CD4-positive, alpha-beta memory T cell (primary cell): ENCODE measurements around the gene MTFR1L. TPM values are rescaled to one million over a fixed set of nuclear protein-coding genes. Genes with fewer than 3 reads are reported as not detected.
A peak's percentile ranks its signal among the peaks of the same experiment; 100 is the strongest.

ENCODE experiments used
- CTCF ChIA-PET: fragments of 350-600 bp; sonication (Branson Sonifier 250); formaldehyde crosslinking; loops from one replicate; lab custom pipeline; 2021; ENCODE audit warnings: inconsistent platforms; ENCODE audit not compliant: partially characterized antibody; lab: Charles Lee
- POLR2A ChIA-PET: fragments of 350-600 bp; sonication (Branson Sonifier 250); formaldehyde crosslinking; loops from one replicate; lab custom pipeline; 2021; ENCODE audit not compliant: partially characterized antibody; lab: Charles Lee
- DNase-seq, 5 donors: peaks; one replicate each; pipeline versions ENCODE4 v3.0.0 to v3.0.0-alpha.2; 2020 to 2022; ENCODE audit warnings: mixed read lengths in 1 of 5
- H3K27ac ChIP-seq: one replicate; pipeline ENCODE4 v1.7.0; 2013; ENCODE audit warnings: low read depth, low read length
- H3K27me3 ChIP-seq: 2 replicates; pipeline ENCODE4 v1.7.0; 2013; ENCODE audit warnings: mild to moderate bottlenecking, low read length, moderate library complexity; ENCODE audit not compliant: insufficient read depth
- H3K36me3 ChIP-seq: 2 replicates; pipeline ENCODE4 v1.7.0; 2013; ENCODE audit warnings: mild to moderate bottlenecking, low read length, moderate library complexity; ENCODE audit not compliant: insufficient read depth
- H3K4me1 ChIP-seq: 2 replicates; pipeline ENCODE4 v1.7.0; 2013; ENCODE audit warnings: mild to moderate bottlenecking, low read length, moderate library complexity; ENCODE audit not compliant: insufficient read depth
- H3K4me3 ChIP-seq, 2 donors: one replicate each; pipeline ENCODE4 v1.7.0; 2013; ENCODE audit warnings: low read length in 2 of 2, mild to moderate bottlenecking in 1 of 2
- H3K9me3 ChIP-seq, 2 donors: one replicate each; pipeline ENCODE4 v1.7.0; 2013; ENCODE audit warnings: low read length in 2 of 2, control low read depth in 1 of 2; ENCODE audit not compliant: control insufficient read depth in 1 of 2
- H3K27ac Mint-ChIP-seq, 7 donors: one replicate each; pipeline ENCODE4 v1.8.0; 2020 to 2021; ENCODE audit warnings: mixed read lengths in 7 of 7, mild to moderate bottlenecking in 6 of 7, inconsistent platforms in 3 of 7, moderate library complexity in 3 of 7
- H3K27me3 Mint-ChIP-seq, 2 donors: one replicate each; pipeline ENCODE4 v1.8.0; 2020 to 2021; ENCODE audit warnings: mixed read lengths in 2 of 2
- H3K36me3 Mint-ChIP-seq, 2 donors: one replicate each; pipeline ENCODE4 v1.8.0; 2020 to 2021; ENCODE audit warnings: mixed read lengths in 2 of 2, inconsistent platforms in 1 of 2, mild to moderate bottlenecking in 1 of 2
- H3K4me1 Mint-ChIP-seq, 4 donors: one replicate each; pipeline ENCODE4 v1.8.0; 2020 to 2021; ENCODE audit warnings: mixed read lengths in 4 of 4, mild to moderate bottlenecking in 1 of 4
- H3K4me3 Mint-ChIP-seq, 8 donors: one replicate each; pipeline ENCODE4 v1.8.0; 2020 to 2021; ENCODE audit warnings: mixed read lengths in 8 of 8, mild to moderate bottlenecking in 7 of 8, moderate library complexity in 6 of 8, inconsistent platforms in 3 of 8
- H3K9me3 Mint-ChIP-seq, 8 donors: one replicate each; pipeline ENCODE4 v1.8.0; 2020 to 2021; ENCODE audit warnings: mixed read lengths in 8 of 8, mild to moderate bottlenecking in 5 of 8, inconsistent platforms in 3 of 8, moderate library complexity in 1 of 8
- intact Hi-C: fragments of 100-400 bp; cut with micrococcal nuclease; formaldehyde crosslinking; loops from one replicate; pipeline ENCODE4 v1.15.1; 2023
- polyA plus RNA-seq, 2 donors: library from polyadenylated mRNA; unstranded; fragments of 300-500 nt; fragmentation: Illumina TruSeq; gene quantifications; one replicate each; pipeline ENCODE4 v1.2.3, GENCODE V29; 2021
- total RNA-seq, 2 experiments: library from RNA; stranded (reverse); gene quantifications; one replicate each; pipeline ENCODE4 v1.2.3, GENCODE V29; 2021

Gene MTFR1L
- total and polyA plus RNA-seq, 4 experiments from 2014 or later, result 27.5 to 58.4 (median 55.3) TPM

DNA sequence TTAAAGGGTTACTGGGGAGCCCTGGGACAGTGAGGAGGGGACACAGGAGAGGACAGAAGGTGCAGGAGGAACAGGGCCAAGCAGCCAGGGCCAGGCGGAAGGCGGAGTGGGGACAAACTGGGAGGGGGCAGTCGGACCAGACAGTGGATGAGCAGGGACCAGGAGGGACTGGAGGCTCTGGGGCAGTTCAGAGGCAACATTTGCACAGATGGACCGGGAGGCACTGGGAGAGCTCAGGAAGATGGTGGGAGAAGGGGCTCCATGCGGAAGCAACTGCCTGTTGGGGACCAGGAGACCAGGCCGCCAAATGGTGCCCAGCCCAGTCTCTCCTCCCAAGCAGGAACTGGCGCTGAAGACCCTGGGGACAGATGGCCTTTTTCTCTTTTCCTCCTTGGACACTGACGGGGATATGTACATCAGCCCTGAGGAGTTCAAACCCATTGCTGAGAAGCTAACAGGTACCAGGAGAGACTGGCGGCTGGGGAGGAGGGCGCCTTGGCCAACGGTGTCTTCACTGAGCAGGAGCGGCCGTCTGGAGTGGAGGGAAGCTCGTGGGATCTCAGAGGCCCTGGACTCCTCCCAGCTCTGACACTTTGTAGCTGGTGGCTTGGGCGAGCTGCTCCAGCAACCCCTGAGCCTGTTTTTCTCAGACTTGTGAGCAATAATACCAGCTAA lies 18.9 kb upstream of the MTFR1L start:
- H3K36me3 Mint-ChIP-seq, result peaks cover 8 to 11% of the 10 kb centered on the region in 2 donors
- peak overlapping the region in 1 of 2 donors; percentile 21 for H3K4me3 ChIP-seq
- no peak overlapping the region for H3K27ac ChIP-seq
- H3K9me3 ChIP-seq, result no peaks in the 10 kb centered on the region
- intact Hi-C loops, result no loop called here
- ChIA-PET POLR2A (interaction anchor here (0.5 to 5.3 kb wide), 9 partner anchors 18 to 257 kb away, joined by 4 to 37 read pairs (median 6); partner anchors contain the start of genes LDLRAP1, MAN1C1 and MTFR1L), CTCF (interaction anchor here (1.0 to 13.3 kb wide), 10 partner anchors 9 to 296 kb away, joined by 3 to 218 read pairs (median 6); no protein-coding TSS in a partner anchor)
- peaks cover 2% of the 10 kb centered on the region for H3K36me3 ChIP-seq
- peak overlapping the region; percentile 58 to 91 (median 70) for H3K27ac Mint-ChIP-seq
- peak overlapping the region; percentile 79 to 88 (median 82) for H3K4me3 Mint-ChIP-seq
- no peaks in the 10 kb centered on the region for H3K27me3 ChIP-seq
- peaks cover 0 to 3% (median 0%) of the 10 kb centered on the region in 8 donors for H3K9me3 Mint-ChIP-seq
- no peak for DNase-seq
- H3K4me1 Mint-ChIP-seq, result peaks cover 44 to 84% (median 65%) of the 10 kb centered on the region in 4 donors
- peaks cover 0 to 2% of the 10 kb centered on the region in 2 donors for H3K27me3 Mint-ChIP-seq
- H3K4me1 ChIP-seq, result peaks cover 78% of the 10 kb centered on the region

GRCh38 chr1:25802915-25803314 lies 16.8 kb upstream of the MTFR1L start:
- Mint-ChIP-seq H3K4me1 (peaks cover 29 to 65% (median 47%) of the 10 kb centered on the region in 4 donors), H3K36me3 (peaks cover 18 to 20% of the 10 kb centered on the region in 2 donors), H3K27me3 (no peaks in the 10 kb centered on the region), H3K9me3 (peaks cover 0 to 1% (median 0%) of the 10 kb centered on the region in 8 donors), H3K4me3 (peak overlapping the region; percentile 39 to 84 (median 62)), H3K27ac (peak overlapping the region; percentile 6 to 87 (median 61))
- no peaks in the 10 kb centered on the region for H3K27me3 ChIP-seq
- no peak overlapping the region for H3K27ac ChIP-seq
- H3K4me1 ChIP-seq, result peaks cover 57% of the 10 kb centered on the region
- DNase-seq, result peak in 1 of 5 donors; percentile 29
- H3K36me3 ChIP-seq, result peaks cover 5% of the 10 kb centered on the region
- CTCF ChIA-PET, result interaction anchor here (1.2 to 13.3 kb wide), 6 partner anchors 8 to 282 kb away, joined by 3 to 218 read pairs (median 5); no protein-coding TSS in a partner anchor
- POLR2A ChIA-PET, result interaction anchor here (0.8 to 3.4 kb wide), 5 partner anchors 16 to 265 kb away, joined by 3 to 19 read pairs (median 4); partner anchors contain the start of gene MTFR1L
- H3K9me3 ChIP-seq, result no peaks in the 10 kb centered on the region
- no peak overlapping the region for H3K4me3 ChIP-seq
- intact Hi-C loops, result no loop called here

- Histone ChIP-seq H3K4me3 (no peak overlapping the region), H3K27ac (no peak overlapping the region), H3K9me3 (no peaks in the 10 kb centered on the region), H3K27me3 (no peaks in the 10 kb centered on the region), H3K36me3 (peaks cover 5% of the 10 kb centered on the region), H3K4me1 (peaks cover 52% of the 10 kb centered on the region)
- Mint-ChIP-seq H3K4me3 (peak overlapping the region in 2 of 8 donors; percentile 41 to 59), H3K9me3 (peaks cover 0 to 1% (median 0%) of the 10 kb centered on the region in 8 donors), H3K27ac (peak overlapping the region in 1 of 7 donors; percentile 75), H3K27me3 (no peaks in the 10 kb centered on the region), H3K36me3 (peaks cover 18 to 20% of the 10 kb centered on the region in 2 donors), H3K4me1 (peaks cover 27 to 61% (median 43%) of the 10 kb centered on the region in 4 donors)
- intact Hi-C loops, result no loop called here
- no peak for DNase-seq
- POLR2A ChIA-PET, result interaction anchor here (0.8 to 3.4 kb wide), 5 partner anchors 16 to 265 kb away, joined by 3 to 19 read pairs (median 4); partner anchors contain the start of gene MTFR1L
- CTCF ChIA-PET, result interaction anchor here (0.7 to 13.3 kb wide), 5 partner anchors 175 to 306 kb away, joined by 3 to 218 read pairs (median 3); no protein-coding TSS in a partner anchor
Measured at GRCh38 chr1:25803368-25803767, 16.4 kb upstream of the MTFR1L start.

DNA sequence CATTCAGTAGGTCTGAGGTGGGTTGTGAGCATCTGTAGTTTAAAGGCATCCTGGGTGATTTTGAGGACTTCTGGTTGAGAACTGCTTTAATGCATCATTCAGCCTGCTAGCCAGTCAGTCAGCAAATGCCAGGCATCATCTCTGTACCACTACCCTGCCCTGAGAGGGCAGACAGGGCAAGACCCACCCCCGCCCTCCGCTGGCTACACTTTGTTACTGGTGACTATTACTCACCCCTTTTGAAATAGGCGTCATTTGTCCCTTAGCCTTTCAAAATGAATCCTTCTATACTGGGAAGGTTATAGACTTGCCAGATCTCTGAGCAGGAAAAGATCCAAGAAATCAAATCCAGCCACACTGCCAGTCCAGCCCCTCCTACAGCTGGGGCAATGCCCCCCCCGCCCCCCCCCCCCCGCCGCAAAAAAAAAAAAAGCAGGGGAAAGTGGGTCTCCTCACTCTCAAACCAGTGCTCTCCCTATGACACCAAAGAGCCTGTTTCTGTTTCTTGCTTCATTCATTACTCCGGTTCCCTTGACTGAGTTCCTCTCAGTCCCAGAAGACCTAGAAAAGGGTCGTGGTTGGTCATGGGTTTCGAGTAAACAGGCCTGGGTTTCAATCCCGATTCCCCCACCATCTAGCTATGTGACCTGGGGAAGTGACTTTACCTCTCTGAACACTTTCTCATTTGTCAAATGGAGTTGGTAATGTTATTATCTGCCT lies 15.3 kb upstream of the MTFR1L start:
- Mint-ChIP-seq H3K4me1 (peaks cover 25 to 50% (median 37%) of the 10 kb centered on the region in 4 donors), H3K27me3 (no peaks in the 10 kb centered on the region), H3K4me3 (peak overlapping the region in 1 of 8 donors; percentile 34), H3K9me3 (peaks cover 0 to 3% (median 0%) of the 10 kb centered on the region in 8 donors), H3K27ac (peak overlapping the region in 3 of 7 donors; percentile 23 to 30 (median 27)), H3K36me3 (peaks cover 20 to 24% of the 10 kb centered on the region in 2 donors)
- peaks cover 5% of the 10 kb centered on the region for H3K36me3 ChIP-seq
- ChIA-PET POLR2A (interaction anchor here (1.2 to 1.3 kb wide), 2 partner anchors 16 to 266 kb away, joined by 4 read pairs; partner anchors contain the start of gene MTFR1L), CTCF (interaction anchor here (1.5 to 13.3 kb wide), 3 partner anchors 8 to 196 kb away, joined by 3 to 218 read pairs (median 6); no protein-coding TSS in a partner anchor)
- no peak overlapping the region for H3K27ac ChIP-seq
- no peaks in the 10 kb centered on the region for H3K9me3 ChIP-seq
- peaks cover 42% of the 10 kb centered on the region for H3K4me1 ChIP-seq
- no peaks in the 10 kb centered on the region for H3K27me3 ChIP-seq
- no peak overlapping the region for H3K4me3 ChIP-seq
- no peak for DNase-seq
- intact Hi-C loops, result no loop called here

DNA sequence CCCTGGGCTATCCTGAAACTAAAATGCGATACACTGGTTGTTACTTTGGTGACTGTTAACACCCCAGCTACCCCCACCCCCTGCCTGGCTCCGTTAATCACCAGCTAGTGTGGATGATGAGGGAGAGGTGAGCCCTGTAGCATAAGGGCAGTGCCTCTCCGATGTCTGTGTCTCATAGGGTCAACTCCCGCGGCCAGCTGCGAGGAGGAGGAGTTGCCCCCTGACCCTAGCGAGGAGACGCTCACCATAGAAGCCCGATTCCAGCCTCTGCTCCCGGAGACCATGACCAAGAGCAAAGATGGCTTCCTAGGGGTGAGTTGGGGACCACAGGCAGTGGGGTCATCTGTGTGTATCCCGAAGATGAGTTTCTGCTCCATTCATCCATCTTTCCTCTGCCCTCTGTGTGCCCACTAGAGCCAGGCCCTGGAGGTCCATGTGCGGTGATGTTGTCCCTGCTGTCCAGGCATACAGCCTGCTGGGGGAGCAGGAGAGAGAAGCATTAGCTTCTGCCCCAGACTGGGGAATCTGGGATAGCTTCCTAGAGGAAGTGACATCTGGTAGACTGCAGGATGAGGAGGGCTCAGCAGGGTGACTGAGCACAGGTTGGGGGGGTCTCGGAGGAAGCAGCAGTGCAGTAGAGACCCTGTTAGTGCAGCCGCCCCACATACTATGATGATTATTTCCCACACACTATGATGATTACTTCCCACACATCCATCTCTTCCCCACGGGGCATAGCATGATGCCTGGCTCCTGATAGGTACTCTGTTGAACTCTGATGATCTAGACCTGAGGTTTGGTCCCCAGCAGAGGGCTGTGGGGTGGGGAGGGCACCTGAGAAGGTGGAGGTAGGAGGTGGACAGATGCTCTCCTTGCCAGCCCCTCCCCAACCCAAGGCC lies 14.5 kb upstream of the MTFR1L start:
- H3K36me3 ChIP-seq, result peaks cover 5% of the 10 kb centered on the region

DNA sequence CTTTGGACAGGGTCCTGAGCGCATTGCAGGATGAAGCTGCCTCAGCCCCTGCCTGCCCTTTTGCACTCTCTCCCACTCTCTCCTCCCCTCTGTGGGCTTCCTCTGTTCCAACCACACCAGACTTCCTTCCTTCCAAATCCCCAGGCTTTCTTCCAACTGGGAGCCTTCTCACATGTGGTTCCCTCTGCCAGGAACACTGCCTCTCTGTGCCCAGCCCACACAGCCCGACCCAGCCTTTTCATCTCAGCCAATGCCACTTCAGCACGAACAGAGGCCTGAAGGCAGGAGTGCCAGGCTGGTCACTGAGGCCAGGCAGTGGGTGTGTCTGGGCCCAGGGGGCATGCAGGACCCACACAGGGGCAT lies 13.9 kb upstream of the MTFR1L start:
- peaks cover 20 to 24% of the 10 kb centered on the region in 2 donors for H3K36me3 Mint-ChIP-seq
- Histone ChIP-seq H3K4me3 (no peak overlapping the region), H3K9me3 (no peaks in the 10 kb centered on the region), H3K36me3 (peaks cover 5% of the 10 kb centered on the region), H3K27me3 (no peaks in the 10 kb centered on the region), H3K27ac (no peak overlapping the region), H3K4me1 (peaks cover 35% of the 10 kb centered on the region)
- peaks cover 0 to 5% (median 0%) of the 10 kb centered on the region in 8 donors for H3K9me3 Mint-ChIP-seq
- intact Hi-C loops, result no loop called here
- peak overlapping the region in 1 of 7 donors; percentile 79 for H3K27ac Mint-ChIP-seq
- H3K27me3 Mint-ChIP-seq, result no peaks in the 10 kb centered on the region
- POLR2A ChIA-PET, result no interaction called here
- no peak overlapping the region for H3K4me3 Mint-ChIP-seq
- no peak for DNase-seq
- H3K4me1 Mint-ChIP-seq, result peaks cover 19 to 48% (median 29%) of the 10 kb centered on the region in 4 donors
- CTCF ChIA-PET, result interaction anchor here (1.8 kb wide), 1 partner anchor 197 kb away, joined by 6 read pairs; no protein-coding TSS in a partner anchor

More for the DNA sequence above, 14.5 kb upstream of the MTFR1L start:
- peaks cover 20 to 24% of the 10 kb centered on the region in 2 donors for H3K36me3 Mint-ChIP-seq
- DNase-seq, result no peak
- H3K9me3 ChIP-seq, result no peaks in the 10 kb centered on the region
- H3K27me3 ChIP-seq, result no peaks in the 10 kb centered on the region
- peaks cover 0 to 3% (median 0%) of the 10 kb centered on the region in 8 donors for H3K9me3 Mint-ChIP-seq
- H3K27me3 Mint-ChIP-seq, result no peaks in the 10 kb centered on the region
- peak overlapping the region in 3 of 7 donors; percentile 23 to 56 (median 27) for H3K27ac Mint-ChIP-seq
- intact Hi-C loops, result no loop called here
- H3K4me1 Mint-ChIP-seq, result peaks cover 23 to 47% (median 34%) of the 10 kb centered on the region in 4 donors
- CTCF ChIA-PET, result interaction anchor here (1.5 to 1.8 kb wide), 2 partner anchors 9 to 197 kb away, joined by 3 to 6 read pairs; no protein-coding TSS in a partner anchor
- peak overlapping the region in 1 of 8 donors; percentile 34 for H3K4me3 Mint-ChIP-seq
- H3K4me3 ChIP-seq, result no peak overlapping the region
- POLR2A ChIA-PET, result interaction anchor here (1.3 kb wide), 1 partner anchor 15 kb away, joined by 4 read pairs; the partner anchor contains the start of gene MTFR1L
- peaks cover 39% of the 10 kb centered on the region for H3K4me1 ChIP-seq
- H3K27ac ChIP-seq, result no peak overlapping the region
